Lung (tissue), 13 donors: ENCODE results near the gene HMGXB4. TPM values are rescaled to one million over a fixed set of nuclear protein-coding genes. Genes with fewer than 3 reads are reported as not detected.

Source experiments
- ATAC-seq: fragments of 200-7000 bp; cut with Tn5 transposase; one replicate; pipeline ENCODE4 v1.9.1; 2020; ENCODE audit warnings: moderate number of reproducible peaks; ENCODE audit not compliant: insufficient read depth, low FRiP score
- DNase-seq, 3 donors: peaks; one replicate each; pipeline ENCODE4 v3.0.0-alpha.2; 2013 to 2017
- H3K27ac ChIP-seq, 2 donors: one replicate each; pipeline ENCODE4 v1.5.1; 2013; ENCODE audit warnings: mild to moderate bottlenecking in 2 of 2, moderate library complexity in 2 of 2, control low read depth in 1 of 2, inconsistent platforms in 1 of 2, low read depth in 1 of 2, low read length in 1 of 2
- H3K27me3 ChIP-seq, 3 donors: one replicate each; pipeline ENCODE4 v1.5.1; 2013; ENCODE audit warnings: low read length in 2 of 3; ENCODE audit not compliant: control insufficient read depth in 3 of 3, insufficient read depth in 3 of 3
- H3K36me3 ChIP-seq, 4 donors: one replicate each; pipeline ENCODE4 v1.5.1; 2013; ENCODE audit warnings: low read length in 4 of 4, mild to moderate bottlenecking in 1 of 4, moderate library complexity in 1 of 4; ENCODE audit not compliant: control insufficient read depth in 4 of 4, insufficient read depth in 4 of 4
- H3K4me1 ChIP-seq, 5 donors: one replicate each; pipeline ENCODE4 v1.5.1; 2013; ENCODE audit warnings: low read length in 5 of 5, mild to moderate bottlenecking in 2 of 5, moderate library complexity in 1 of 5; ENCODE audit not compliant: control insufficient read depth in 5 of 5, insufficient read depth in 5 of 5
- H3K4me3 ChIP-seq: one replicate; pipeline ENCODE4 v1.5.1; 2013; ENCODE audit warnings: mild to moderate bottlenecking, control low read depth, moderate library complexity
- H3K9ac ChIP-seq, 2 donors: one replicate each; pipeline ENCODE4 v1.5.1; 2013; ENCODE audit warnings: low read length in 2 of 2, control low read depth in 1 of 2; ENCODE audit not compliant: insufficient read depth in 1 of 2
- H3K9me3 ChIP-seq, 4 donors: one replicate each; pipeline ENCODE4 v1.5.1; 2013; ENCODE audit warnings: low read length in 3 of 4, mild to moderate bottlenecking in 1 of 4, moderate library complexity in 1 of 4; ENCODE audit not compliant: control insufficient read depth in 4 of 4, insufficient read depth in 3 of 4
- CTCF ChIP-seq: IDR thresholded peaks from 2 replicates; pipeline ENCODE4 v1.5.1; 2012; ENCODE audit warnings: mild to moderate bottlenecking; ENCODE audit errors: control extremely low read depth, extremely low read depth
- whole genome bisulfite sequencing, 2 donors: extraction: QIAGEN DNeasy Blood & Tissue Kit; methylation state at CpG; one replicate each; pipeline ENCODE4 v1.1.7; 2013; 5-methylcytosine and 5-hydroxymethylcytosine counted together
- polyA plus RNA-seq, 2 donors: library from polyadenylated mRNA; stranded (reverse); fragments of 200-250 nt; gene quantifications; one replicate each; pipeline ENCODE4 v1.2.1, GENCODE V29; 2013
- small RNA-seq: library from RNA; depleted of rRNA; stranded (forward); fragments of <200 nt; gene quantifications from one replicate; pipeline ENCODE3, GENCODE V24; 2014; ENCODE audit warnings: low replicate concordance
- total RNA-seq, 2 donors: library from RNA; depleted of rRNA in 1 of 2; stranded (reverse); fragments of >200 nt in 1 of 2; gene quantifications; one replicate each; pipeline ENCODE4 v1.2.1, GENCODE V29; 2014 to 2021
- donor health status: control.
- donor health status: control.
- donor health status: Bipolar disorder and iron deficiency.
- donor health status: healthy.
- donor health status: DM: yes; HTN: yes; CAD: no.

HMGXB4 gene
- total and polyA plus RNA-seq, 4 donors: 7.6 to 24.5 (median 12.3) TPM

- DNase-seq: no peak
- no peak for TF ChIP-seq CTCF
- H3K9me3 ChIP-seq: no peaks in the 10 kb centered on the region
- H3K9ac ChIP-seq: no peak overlapping the region
- 97 to 98% methylated on average over 26 of the region's 26 CpGs for WGBS, 2 donors
- H3K27me3 ChIP-seq: no peaks in the 10 kb centered on the region
- peaks cover 0 to 8% (median 0%) of the 10 kb centered on the region in 5 donors for H3K4me1 ChIP-seq
- H3K4me3 ChIP-seq: no peak overlapping the region
- ATAC-seq: no peak
- peaks cover 5 to 79% (median 23%) of the 10 kb centered on the region in 4 donors for H3K36me3 ChIP-seq
- no peak overlapping the region for H3K27ac ChIP-seq
Measured at GRCh38 chr22:35343664-35344550, 86.6 kb downstream of the HMGXB4 start.

GRCh38 chr22:35344956-35345690 lies 87.8 kb downstream of the HMGXB4 start:
- no peak for TF ChIP-seq CTCF
- H3K27me3 ChIP-seq: no peaks in the 10 kb centered on the region
- ATAC-seq (no peak), DNase-seq (no peak)
- no peaks in the 10 kb centered on the region for H3K9me3 ChIP-seq
- H3K4me1 ChIP-seq: peaks cover 0 to 19% (median 5%) of the 10 kb centered on the region in 5 donors
- H3K27ac ChIP-seq: no peak overlapping the region
- H3K4me3 ChIP-seq: no peak overlapping the region
- 92 to 95% methylated on average over 14 of the region's 14 CpGs for WGBS, 2 donors
- peaks cover 5 to 75% (median 21%) of the 10 kb centered on the region in 4 donors for H3K36me3 ChIP-seq
- no peak overlapping the region for H3K9ac ChIP-seq

Small RNAs within 50 kb of the gene (small RNA-seq; reads per million reads assigned to genes)
- gene MIR3909 (5.3 reads per million, percentile 94 among the genes with 10 or more reads in this experiment), gene MIR6069 (not detected), gene RNU7-167P (not detected)

Other genes with a start within 250 kb of the HMGXB4 start
- not detected for gene ISX, start 191.3 kb upstream of the HMGXB4 start, total RNA-seq
- not detected for gene ISX, start 191.3 kb upstream of the HMGXB4 start, polyA plus RNA-seq
- gene TOM1, start 42.4 kb downstream of the HMGXB4 start, total RNA-seq: 10 to 100 TPM; 53.4 to 80.8 TPM
- 100 to 1,000 TPM in 1 of 2 donors, 10 to 100 TPM in 1; 64.4 to 131 TPM for gene TOM1, start 42.4 kb downstream of the HMGXB4 start, polyA plus RNA-seq
- gene HMOX1, start 123.6 kb downstream of the HMGXB4 start, total RNA-seq: 100 to 1,000 TPM in 1 of 2 donors, 10 to 100 TPM in 1; 59.9 to 151 TPM
- gene HMOX1, start 123.6 kb downstream of the HMGXB4 start, polyA plus RNA-seq: 100 to 1,000 TPM; 120 to 930 TPM
- gene MCM5, start 142.6 kb downstream of the HMGXB4 start, total RNA-seq: 10 to 100 TPM; 31.1 to 43.1 TPM
- 10 to 100 TPM; 17.6 to 20.7 TPM for gene MCM5, start 142.6 kb downstream of the HMGXB4 start, polyA plus RNA-seq